NCI-H2171 (cell line): ENCODE results near the gene SYNRG.

Source experiments
- DNase-seq: peaks from one replicate; lab custom pipeline; 2025; lab: John Stamatoyannopoulos, UW

Gene SYNRG

GRCh38 chr17:37502009-37502936, 106.9 kb downstream of the SYNRG start:
- no peak for DNase-seq

DNA sequence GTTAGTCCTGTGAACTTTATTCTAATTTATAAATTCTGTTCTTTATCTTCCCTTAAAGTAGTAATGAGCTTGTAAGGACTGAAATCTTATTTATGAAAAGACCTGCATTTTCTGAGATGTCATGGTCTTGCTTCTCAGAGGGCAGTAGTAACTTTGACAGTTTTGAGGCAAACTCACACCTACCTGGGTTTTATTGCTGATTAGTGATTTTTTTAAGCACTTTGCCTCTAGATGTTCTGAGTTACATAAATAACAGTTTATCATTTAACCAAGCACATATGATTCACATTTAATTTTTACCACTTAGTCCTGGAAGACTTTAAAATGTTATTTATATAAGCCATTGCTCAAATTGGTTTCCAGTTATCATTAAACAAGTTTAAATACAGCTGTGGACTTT, 108.8 kb downstream of the SYNRG start:
- DNase-seq: no peak

- no peak for DNase-seq
Observed at GRCh38 chr17:37494971-37495370, 114.2 kb downstream of the SYNRG start.

DNA sequence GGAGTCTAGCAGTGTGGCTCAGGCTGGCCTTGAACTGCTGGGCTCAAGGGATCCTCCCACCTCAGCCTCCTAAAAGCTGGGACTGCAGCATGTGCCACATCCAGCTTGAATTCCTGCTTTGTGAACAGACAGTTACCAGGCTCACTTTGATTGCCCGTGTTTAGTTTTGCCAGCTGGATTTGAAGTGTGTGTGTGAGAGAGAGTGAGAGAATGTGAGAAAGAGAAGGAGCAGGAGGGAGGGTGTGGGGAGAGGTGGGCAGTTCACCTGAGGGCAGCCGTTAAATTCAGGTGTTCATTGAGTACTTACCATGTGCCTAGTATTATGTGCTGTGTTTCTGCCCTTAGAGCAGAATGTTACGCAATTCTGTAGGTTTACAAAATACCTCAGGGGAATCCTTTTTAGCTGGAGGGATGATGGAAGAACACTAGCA, 114.8 kb downstream of the SYNRG start:
- DNase-seq: no peak

DNA sequence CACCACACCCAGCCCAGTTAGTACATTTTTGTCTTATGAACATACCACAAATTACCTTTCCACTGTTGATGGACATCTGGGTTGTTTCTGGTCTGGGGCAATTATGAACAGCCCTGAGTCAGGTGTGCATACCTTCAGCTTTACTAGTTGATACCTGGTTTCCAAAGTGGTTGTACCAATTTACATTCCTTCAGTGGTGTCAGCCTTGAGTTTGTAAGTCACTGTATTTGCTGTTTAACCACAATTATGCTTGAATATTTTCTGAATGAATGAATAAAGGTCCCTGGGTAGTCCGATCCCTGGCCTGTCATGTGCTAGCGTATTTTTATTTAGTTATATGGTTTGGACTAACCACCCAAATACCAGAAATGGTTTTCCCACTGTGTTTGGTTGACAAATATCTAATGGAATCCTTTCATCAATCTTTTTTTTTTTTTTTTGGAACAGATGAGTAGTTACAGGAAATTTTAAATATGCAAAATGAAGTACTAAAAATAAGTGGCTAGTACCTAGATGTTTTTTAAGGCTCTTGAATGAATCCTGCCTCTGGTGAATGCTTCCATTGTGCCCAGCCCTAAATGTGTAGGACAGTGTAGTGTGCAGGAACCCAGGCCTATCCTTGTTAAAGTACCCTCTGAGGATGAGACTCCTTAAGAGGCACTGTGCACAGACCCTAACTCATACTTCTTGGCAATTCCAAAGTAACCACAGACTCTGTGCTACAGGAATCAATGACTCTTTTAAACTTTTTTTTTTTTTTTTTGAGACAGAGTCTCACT, 115.8 kb downstream of the SYNRG start:
- DNase-seq: no peak

- no peak for DNase-seq
Observed at GRCh38 chr17:37492167-37492566, 117.1 kb downstream of the SYNRG start.

DNA sequence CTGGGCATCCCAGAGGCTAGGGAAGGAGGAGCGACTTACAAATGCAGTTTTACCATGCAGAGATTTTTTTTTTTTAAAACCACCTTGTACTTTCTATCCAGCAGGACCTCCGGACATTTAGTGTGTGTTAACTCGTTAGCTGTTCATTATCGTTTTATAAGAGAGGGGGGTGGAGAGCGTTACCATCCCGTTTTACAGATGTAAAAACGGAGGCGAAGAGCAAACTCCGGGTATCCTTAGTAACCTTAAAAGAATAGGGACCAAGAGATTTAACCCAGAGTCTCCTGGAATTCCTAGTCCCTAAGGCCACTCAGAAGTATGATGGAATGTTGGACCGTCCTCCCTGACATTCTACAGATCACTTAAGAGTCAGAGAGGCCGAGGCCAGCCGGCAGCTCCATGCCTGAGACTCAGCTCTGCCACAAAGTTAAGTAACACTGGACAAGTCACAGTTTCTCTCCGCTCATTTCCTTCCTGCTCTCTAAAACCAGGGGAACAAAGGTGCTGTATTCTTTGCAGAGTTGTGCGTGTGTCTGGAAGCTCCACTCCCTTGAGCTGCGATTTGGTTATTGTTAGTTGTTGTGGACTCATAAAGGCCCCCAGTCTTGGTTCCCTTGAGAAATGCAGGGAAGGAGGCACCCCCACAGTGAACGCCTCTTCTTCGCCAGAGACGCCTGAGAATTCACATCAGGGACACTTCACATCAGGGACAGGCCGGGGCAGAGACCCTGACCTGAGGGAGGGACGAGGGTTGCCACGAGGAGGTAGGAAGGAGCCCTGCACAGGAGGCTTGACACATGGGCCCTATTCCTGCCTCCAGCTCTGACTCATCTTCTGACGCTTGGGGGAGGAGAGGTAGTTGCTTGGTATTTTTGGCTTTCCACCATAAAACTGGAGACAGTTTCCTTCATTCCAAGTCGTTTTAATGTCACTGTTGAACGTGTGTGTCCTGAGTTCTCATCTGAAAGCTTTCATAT, 118.3 kb downstream of the SYNRG start:
- DNase-seq: no peak

- peak; percentile 69 for DNase-seq
Observed at GRCh38 chr17:37490022-37490587, 119.1 kb downstream of the SYNRG start.

DNA sequence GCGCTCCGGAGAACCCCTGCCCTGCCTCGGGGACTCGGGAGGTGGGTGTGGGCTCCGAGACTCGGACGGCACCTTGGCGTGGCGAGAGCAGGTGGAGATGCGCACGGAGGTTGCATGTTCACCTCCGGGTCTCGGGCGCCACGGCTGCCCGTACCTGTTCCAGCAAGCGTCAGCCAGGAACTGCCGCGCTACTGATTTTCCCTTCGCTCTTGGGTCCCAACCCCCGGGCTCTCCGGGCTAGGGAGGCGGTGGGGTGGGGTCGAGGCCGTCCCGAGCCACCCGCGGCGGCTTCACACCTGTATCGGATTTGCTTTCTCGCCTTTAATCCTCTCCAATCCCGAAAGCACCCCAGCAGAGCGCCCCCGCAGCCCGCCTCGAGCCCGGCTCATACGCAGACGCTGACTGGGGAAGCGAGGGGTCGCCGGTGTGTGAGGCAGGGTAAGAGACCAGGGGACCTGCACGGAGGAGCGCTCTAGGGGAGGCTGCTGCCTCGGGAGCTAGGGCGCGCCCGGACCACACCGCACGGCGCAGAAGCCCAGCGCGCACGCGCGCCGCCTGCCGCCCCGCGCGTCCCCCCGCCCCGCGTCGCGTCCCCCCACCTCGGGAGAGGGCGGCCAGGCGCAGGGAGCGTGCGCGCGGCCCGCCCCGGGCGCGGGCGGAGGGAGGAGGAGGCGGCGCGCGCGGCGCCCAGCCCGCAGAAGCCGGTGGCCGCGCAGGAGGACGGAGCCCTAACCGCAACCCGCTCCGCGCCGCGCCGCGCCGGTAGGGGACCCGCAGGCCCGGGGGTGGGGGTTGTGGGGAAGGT, 119.8 kb downstream of the SYNRG start, which contains the start of gene DUSP14:
Gene DUSP14 (plus strand): TSS at position 695 of the 805 bp plus-strand sequence. CDS start 22,382 bp downstream, outside the sequence.
- DNase-seq: peak; percentile 87

DNA sequence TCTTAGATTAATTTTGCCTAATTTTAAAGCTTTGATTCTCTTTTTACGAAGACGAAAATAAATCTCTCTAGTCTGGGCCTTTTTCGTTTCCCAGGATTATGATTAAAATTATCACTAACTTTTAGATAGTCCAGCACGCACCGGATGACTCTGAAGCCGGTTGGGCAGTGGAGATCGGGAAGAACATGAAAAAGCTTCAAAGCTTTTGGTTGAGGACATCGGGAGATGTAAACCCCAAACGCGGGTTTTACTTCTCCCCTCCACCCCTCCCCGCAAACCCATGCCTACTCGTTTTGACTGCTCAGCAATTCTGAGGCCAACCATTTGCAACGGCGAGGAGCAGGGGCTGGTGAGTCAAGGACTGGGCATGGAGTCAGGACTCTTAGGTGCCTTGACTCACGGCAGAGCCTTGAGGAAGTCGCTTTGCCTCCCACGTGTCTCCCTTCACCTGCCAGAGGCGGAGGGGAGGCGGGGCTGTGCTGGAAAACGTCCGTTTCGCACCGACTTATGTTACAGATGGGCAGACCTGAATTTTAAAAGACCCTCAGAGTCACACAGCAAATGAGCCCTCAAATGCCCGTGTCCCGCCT, 120.5 kb downstream of the SYNRG start:
- DNase-seq: peak; percentile 46

- DNase-seq: peak; percentile 24
Observed at GRCh38 chr17:37488009-37488604, 121.1 kb downstream of the SYNRG start.

- DNase-seq: no peak
Observed at GRCh38 chr17:37485938-37486570, 123.2 kb downstream of the SYNRG start.

- peak; percentile 92 for DNase-seq
Observed at GRCh38 chr17:37483311-37484039, 125.7 kb downstream of the SYNRG start.

DNA sequence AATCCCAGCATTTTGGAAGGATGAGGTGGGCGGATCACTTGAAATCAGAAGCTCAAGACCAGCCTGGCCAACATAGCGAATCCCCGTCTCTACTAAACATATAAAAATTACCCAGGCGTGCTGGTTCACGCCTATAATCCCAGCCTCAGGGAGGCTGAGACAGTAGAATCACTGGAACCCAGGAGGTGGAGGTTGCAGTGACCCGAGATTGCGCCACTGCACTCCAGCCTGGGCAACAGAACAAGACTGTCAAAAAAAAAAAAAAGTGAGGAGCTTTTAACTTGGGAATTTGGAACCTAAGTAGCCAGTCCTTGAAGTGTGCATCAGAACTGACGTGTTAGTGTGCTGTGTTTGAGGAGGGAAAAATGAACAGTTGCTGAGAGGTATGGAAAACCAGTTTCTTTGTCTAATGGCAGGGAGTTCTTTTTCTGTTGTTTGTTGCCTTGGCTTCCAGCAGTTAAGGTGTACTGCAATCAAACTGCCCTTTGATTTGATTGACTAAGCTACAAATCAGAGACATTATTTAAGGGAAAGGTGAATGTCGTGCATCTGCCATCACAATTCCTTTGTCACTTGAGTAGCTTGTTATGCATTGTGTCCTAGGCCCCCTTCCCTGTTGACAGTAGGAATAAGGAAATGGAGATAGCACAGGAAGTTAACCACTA, 128.1 kb downstream of the SYNRG start:
- no peak for DNase-seq

DNA sequence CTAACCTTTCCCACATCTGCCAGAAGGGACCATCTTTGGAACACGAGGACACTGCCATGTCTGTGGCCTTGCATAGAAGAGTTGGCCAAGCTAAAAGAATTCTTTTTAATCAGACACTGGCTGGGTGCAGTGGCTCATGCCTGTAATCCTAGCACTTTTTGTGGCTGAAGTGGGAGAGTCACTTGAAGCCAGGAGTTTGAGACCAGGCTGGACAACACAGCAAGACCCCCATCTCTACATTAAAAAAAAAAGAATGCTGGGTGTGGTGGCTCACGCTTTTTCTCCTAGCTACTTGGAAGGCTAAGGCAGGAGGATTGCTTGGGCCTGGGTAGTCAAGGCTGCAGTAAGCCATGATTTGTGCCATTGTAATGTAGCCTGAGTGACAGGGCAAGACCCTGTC, 128.8 kb downstream of the SYNRG start:
- no peak for DNase-seq

GRCh38 chr17:37479025-37479424, 130.2 kb downstream of the SYNRG start:
- DNase-seq: no peak

DNA sequence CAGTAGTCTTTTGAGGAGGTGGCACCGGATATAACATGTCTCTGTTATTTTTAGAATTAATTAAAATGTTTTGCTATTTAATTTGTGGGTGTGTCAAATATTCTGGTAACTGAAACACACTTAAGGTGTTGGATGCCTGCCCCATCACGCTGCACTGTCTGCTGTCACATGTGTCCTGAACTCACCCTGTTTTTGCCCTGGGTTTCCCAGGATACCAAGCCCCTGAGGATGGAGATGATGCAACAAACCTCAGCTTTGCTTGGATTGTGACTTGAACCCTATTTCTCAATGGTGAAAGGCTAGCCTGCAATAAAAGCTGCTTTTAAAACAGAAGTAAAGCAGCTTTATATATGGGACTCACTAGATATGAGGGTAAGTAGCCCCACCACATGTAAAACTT, 131.0 kb downstream of the SYNRG start:
- DNase-seq: peak; percentile 64
